ENCODE measurements around the gene CDH1. TPM values are rescaled to one million over a fixed set of nuclear protein-coding genes. Genes with fewer than 3 reads are reported as not detected.

Gene CDH1
- total and polyA plus RNA-seq, 12 donors, result 0.01 to 0.82 (median 0.34) TPM; not detected in 7

- DNase-seq, result no peak
- WGBS, 2 donors, result 82 to 84% methylated on average over 8 of the region's 8 CpGs
Observed at GRCh38 chr16:68750193-68750695, 13.2 kb downstream of the CDH1 start.

DNA sequence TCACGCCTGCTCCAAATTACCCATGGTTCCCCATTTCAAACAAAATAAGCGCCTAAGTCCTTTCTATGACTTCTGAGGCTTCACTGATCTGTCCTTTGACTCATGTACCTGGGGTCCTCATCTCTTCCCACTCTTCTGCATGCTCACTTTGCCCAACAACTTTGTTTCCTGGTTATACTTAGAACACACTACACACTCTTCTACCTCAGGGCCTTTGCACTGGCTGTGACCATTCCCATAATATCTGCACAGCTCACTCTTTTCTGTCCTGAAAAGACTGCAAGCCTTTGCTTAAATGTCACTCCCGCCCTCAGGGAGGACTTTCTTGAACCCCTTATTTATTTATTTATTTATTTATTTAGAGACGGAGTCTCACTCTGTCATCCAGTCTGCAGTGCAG is 14.1 kb downstream of the CDH1 start:
- H3K27me3 ChIP-seq, result peaks cover 0 to 11% (median 5%) of the 10 kb centered on the region in 7 donors
- H3K4me1 ChIP-seq, result no peaks in the 10 kb centered on the region
- DNase-seq (no peak), ATAC-seq (no peak)
- intact Hi-C loops (cut with DNase I), result loop anchor here in 1 of 10 donors (10.0 kb wide), 1 partner anchor 64 kb away; no protein-coding TSS in a partner anchor
- WGBS, 2 donors, result 92 to 94% methylated on average over 4 of the region's 4 CpGs
- TF ChIP-seq, protein P1, sequence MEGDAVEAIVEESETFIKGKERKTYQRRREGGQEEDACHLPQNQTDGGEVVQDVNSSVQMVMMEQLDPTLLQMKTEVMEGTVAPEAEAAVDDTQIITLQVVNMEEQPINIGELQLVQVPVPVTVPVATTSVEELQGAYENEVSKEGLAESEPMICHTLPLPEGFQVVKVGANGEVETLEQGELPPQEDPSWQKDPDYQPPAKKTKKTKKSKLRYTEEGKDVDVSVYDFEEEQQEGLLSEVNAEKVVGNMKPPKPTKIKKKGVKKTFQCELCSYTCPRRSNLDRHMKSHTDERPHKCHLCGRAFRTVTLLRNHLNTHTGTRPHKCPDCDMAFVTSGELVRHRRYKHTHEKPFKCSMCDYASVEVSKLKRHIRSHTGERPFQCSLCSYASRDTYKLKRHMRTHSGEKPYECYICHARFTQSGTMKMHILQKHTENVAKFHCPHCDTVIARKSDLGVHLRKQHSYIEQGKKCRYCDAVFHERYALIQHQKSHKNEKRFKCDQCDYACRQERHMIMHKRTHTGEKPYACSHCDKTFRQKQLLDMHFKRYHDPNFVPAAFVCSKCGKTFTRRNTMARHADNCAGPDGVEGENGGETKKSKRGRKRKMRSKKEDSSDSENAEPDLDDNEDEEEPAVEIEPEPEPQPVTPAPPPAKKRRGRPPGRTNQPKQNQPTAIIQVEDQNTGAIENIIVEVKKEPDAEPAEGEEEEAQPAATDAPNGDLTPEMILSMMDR (IDR thresholded peaks at IDR 0.05), result no peak
- no peak overlapping the region for H3K4me3 ChIP-seq
- H3K27ac ChIP-seq, result no peak overlapping the region
- no peaks in the 10 kb centered on the region for H3K36me3 ChIP-seq
- no peaks in the 10 kb centered on the region for H3K9me3 ChIP-seq

More at GRCh38 chr16:68750193-68750695, 13.2 kb downstream of the CDH1 start:
- TF ChIP-seq, protein P1 (IDR thresholded peaks at IDR 0.05), result no peak
- intact Hi-C loops (cut with DNase I), result loop anchor here in 1 of 10 donors (10.0 kb wide), 1 partner anchor 65 kb away; no protein-coding TSS in a partner anchor
- H3K36me3 ChIP-seq, result no peaks in the 10 kb centered on the region
- no peaks in the 10 kb centered on the region for H3K4me1 ChIP-seq
- no peak for ATAC-seq
- peaks cover 0 to 17% (median 9%) of the 10 kb centered on the region in 7 donors for H3K27me3 ChIP-seq
- H3K9me3 ChIP-seq, result no peaks in the 10 kb centered on the region
- no peak overlapping the region for H3K4me3 ChIP-seq
- no peak overlapping the region for H3K27ac ChIP-seq

GRCh38 chr16:68752602-68753001 is 15.5 kb downstream of the CDH1 start:
- 57 to 69% methylated on average over 3 of the region's 3 CpGs for WGBS, 2 donors
- no peak overlapping the region for H3K4me3 ChIP-seq
- H3K27me3 ChIP-seq, result peaks cover 0 to 11% (median 0%) of the 10 kb centered on the region in 7 donors
- intact Hi-C loops (cut with DNase I), result loop anchor here in 1 of 10 donors (10.0 kb wide), 1 partner anchor 62 kb away; no protein-coding TSS in a partner anchor
- no peaks in the 10 kb centered on the region for H3K36me3 ChIP-seq
- TF ChIP-seq, protein P1 (IDR thresholded peaks at IDR 0.05), result no peak
- ATAC-seq (no peak), DNase-seq (no peak)
- no peak overlapping the region for H3K27ac ChIP-seq
- H3K4me1 ChIP-seq, result no peaks in the 10 kb centered on the region
- H3K9me3 ChIP-seq, result no peaks in the 10 kb centered on the region

GRCh38 chr16:68754084-68754792 is 17.1 kb downstream of the CDH1 start:
- Histone ChIP-seq H3K4me1 (no peaks in the 10 kb centered on the region), H3K27ac (no peak overlapping the region), H3K36me3 (no peaks in the 10 kb centered on the region), H3K4me3 (no peak overlapping the region), H3K9me3 (no peaks in the 10 kb centered on the region), H3K27me3 (peaks cover 0 to 19% (median 3%) of the 10 kb centered on the region in 7 donors)
- TF ChIP-seq, protein P1 (IDR thresholded peaks at IDR 0.05), result no peak
- DNase-seq (no peak), ATAC-seq (no peak)
- intact Hi-C loops (cut with DNase I), result loop anchor here in 1 of 10 donors (10.0 kb wide), 1 partner anchor 61 kb away; no protein-coding TSS in a partner anchor
- WGBS, 2 donors, result 80 to 82% methylated on average over 7 of the region's 7 CpGs

Data from heart right ventricle (tissue), 16 donors.